A673 (cell line): ENCODE data around the gene CCDC61.

ENCODE experiments used
- EZH2 ChIP-seq: fragments of 200-600 bp; sonication (generic); IDR thresholded peaks from 2 replicates; pipeline ENCODE4 v1.6.1; 2017; ENCODE audit warnings: borderline replicate concordance, low read depth, mild to moderate bottlenecking, mixed read lengths, antibody characterized with exemption, low read length; ENCODE audit not compliant: poor library complexity, severe bottlenecking
- TF ChIP-seq, protein P1 (sequence below): fragments of 300-800, 200-600 bp; sonication (generic); conservative IDR thresholded peaks from 2 replicates; pipeline ENCODE4 v1.5.1; 2017; ENCODE audit warnings: low read depth, mild to moderate bottlenecking, antibody characterized with exemption, low read length, moderate library complexity, mixed read lengths

GRCh38 chr19:45990113-45990728 lies 5.0 kb upstream of the CCDC61 start:
- TF ChIP-seq, protein P1, sequence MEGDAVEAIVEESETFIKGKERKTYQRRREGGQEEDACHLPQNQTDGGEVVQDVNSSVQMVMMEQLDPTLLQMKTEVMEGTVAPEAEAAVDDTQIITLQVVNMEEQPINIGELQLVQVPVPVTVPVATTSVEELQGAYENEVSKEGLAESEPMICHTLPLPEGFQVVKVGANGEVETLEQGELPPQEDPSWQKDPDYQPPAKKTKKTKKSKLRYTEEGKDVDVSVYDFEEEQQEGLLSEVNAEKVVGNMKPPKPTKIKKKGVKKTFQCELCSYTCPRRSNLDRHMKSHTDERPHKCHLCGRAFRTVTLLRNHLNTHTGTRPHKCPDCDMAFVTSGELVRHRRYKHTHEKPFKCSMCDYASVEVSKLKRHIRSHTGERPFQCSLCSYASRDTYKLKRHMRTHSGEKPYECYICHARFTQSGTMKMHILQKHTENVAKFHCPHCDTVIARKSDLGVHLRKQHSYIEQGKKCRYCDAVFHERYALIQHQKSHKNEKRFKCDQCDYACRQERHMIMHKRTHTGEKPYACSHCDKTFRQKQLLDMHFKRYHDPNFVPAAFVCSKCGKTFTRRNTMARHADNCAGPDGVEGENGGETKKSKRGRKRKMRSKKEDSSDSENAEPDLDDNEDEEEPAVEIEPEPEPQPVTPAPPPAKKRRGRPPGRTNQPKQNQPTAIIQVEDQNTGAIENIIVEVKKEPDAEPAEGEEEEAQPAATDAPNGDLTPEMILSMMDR, result no peak
- no peak for TF ChIP-seq EZH2
